Ascending aorta (tissue), 2 donors: ENCODE measurements around the gene BRIX1. TPM values are rescaled to one million over a fixed set of nuclear protein-coding genes. Genes with fewer than 3 reads are reported as not detected.

ENCODE experiments used
- DNase-seq, 2 donors: peaks; one replicate each; pipeline ENCODE4 v3.0.0-alpha.2; 2019; ENCODE audit warnings: low spot score in 2 of 2
- H3K27ac ChIP-seq, 2 donors: fragments of 200-600 bp; sonication (generic); one replicate each; pipeline ENCODE4 v1.5.1; 2016 to 2017; ENCODE audit warnings: mild to moderate bottlenecking in 1 of 2
- H3K27me3 ChIP-seq: fragments of 200-600 bp; sonication (generic); one replicate; pipeline ENCODE4 v1.5.1; 2017
- H3K36me3 ChIP-seq, 2 donors: fragments of 200-600 bp; sonication (generic); one replicate each; pipeline ENCODE4 v1.5.1; 2016
- H3K4me1 ChIP-seq, 2 donors: fragments of 200-600 bp; sonication (generic); one replicate each; pipeline ENCODE4 v1.5.1; 2016 to 2017; ENCODE audit warnings: mild to moderate bottlenecking in 1 of 2
- H3K4me3 ChIP-seq, 2 donors: fragments of 200-600 bp; sonication (generic); one replicate each; pipeline ENCODE4 v1.5.1; 2016 to 2017; ENCODE audit warnings: mild to moderate bottlenecking in 1 of 2
- H3K9me3 ChIP-seq, 2 donors: fragments of 200-600 bp; sonication (generic); one replicate each; pipeline ENCODE4 v1.5.1; 2016
- CTCF ChIP-seq, 3 experiments: fragments of 200-600 bp in 2 of 3; fragments of 450-650 bp in 1 of 3; sonication (generic) in 2 of 3; IDR thresholded peaks; one replicate each; pipeline ENCODE4 v1.5.1; 2016 to 2019; ENCODE audit warnings: antibody characterized with exemption in 3 of 3, mild to moderate bottlenecking in 1 of 3, moderate library complexity in 1 of 3
- intact Hi-C: fragments of 100-400 bp; cut with DNase I; formaldehyde crosslinking; loops from one replicate; pipeline ENCODE4 v1.15.1; 2023
- total RNA-seq: library from RNA; depleted of rRNA; stranded (reverse); fragments of >200 nt; gene quantifications from one replicate; pipeline ENCODE4 v1.1.0, GENCODE V29; 2016

The BRIX1 gene
- total RNA-seq, 1 donor from 2014 or later = 8.5 TPM

- H3K4me1 ChIP-seq = peaks cover 0 to 15% of the 10 kb centered on the region in 2 donors
- H3K36me3 ChIP-seq = peaks cover 17 to 23% of the 10 kb centered on the region in 2 donors
- H3K4me3 ChIP-seq = no peak overlapping the region
- no peak for DNase-seq
- H3K9me3 ChIP-seq = no peaks in the 10 kb centered on the region
- intact Hi-C loops = loop anchor here (2.0 to 5.0 kb wide), 2 partner anchors 1487 to 1949 kb away; partner anchors contain the start of genes NIPBL and TARS1
- H3K27me3 ChIP-seq = no peaks in the 10 kb centered on the region
- TF ChIP-seq CTCF (IDR thresholded peaks at IDR 0.05) = no peak
- no peak overlapping the region for H3K27ac ChIP-seq
Measured at GRCh38 chr5:34928267-34928666, 12.8 kb downstream of the BRIX1 start.

DNA sequence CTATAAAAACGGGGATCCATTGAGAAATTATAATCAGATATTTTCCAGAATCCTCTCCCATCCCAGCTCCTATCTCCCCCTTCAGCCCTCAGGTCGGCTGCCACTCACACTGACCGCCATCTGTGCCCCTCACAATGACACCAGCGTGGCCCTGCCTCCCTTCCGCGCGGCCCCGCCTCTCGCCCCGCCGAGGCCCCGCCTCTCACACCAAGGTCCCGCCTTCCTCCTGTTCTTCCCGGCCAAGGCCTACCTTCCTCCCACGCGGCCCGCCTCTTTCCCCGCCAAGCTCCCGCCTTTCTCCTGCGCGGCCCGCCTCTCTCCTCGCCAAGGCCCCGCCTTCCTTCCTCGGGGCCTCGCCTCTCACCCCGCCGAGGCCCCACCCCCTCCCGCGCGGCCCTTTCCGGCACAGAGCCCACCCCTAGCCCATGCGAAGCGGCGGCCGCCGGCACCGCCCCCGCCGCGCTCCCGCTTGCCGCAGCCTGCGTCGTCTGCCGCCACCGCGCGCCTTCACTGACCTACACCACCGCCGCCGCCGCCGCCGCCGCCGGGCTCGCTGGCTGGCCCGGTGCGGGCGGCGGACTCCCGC, 13.7 kb downstream of the BRIX1 start, which contains the start of gene DNAJC21:
Gene DNAJC21 (plus strand): TSS at position 426 of the 586 bp plus-strand sequence. CDS start 261 bp downstream, outside the sequence.
- no peaks in the 10 kb centered on the region for H3K9me3 ChIP-seq
- intact Hi-C loops = loop anchor here (1.0 to 5.0 kb wide), 3 partner anchors 14 to 1948 kb away; partner anchors contain the start of genes BRIX1, NIPBL, RAD1 and TARS1
- H3K4me3 ChIP-seq = peak within 1 kb of the TSS; percentile 64 to 72
- peak within 1 kb of the TSS; percentile 87 to 98 for H3K27ac ChIP-seq
- no peaks in the 10 kb centered on the region for H3K27me3 ChIP-seq
- DNase-seq = peak; percentile 92 to 99
- peaks cover 0 to 15% of the 10 kb centered on the region in 2 donors for H3K4me1 ChIP-seq
- peaks cover 17 to 20% of the 10 kb centered on the region in 2 donors for H3K36me3 ChIP-seq
- TF ChIP-seq CTCF (IDR thresholded peaks at IDR 0.05) = no peak

DNA sequence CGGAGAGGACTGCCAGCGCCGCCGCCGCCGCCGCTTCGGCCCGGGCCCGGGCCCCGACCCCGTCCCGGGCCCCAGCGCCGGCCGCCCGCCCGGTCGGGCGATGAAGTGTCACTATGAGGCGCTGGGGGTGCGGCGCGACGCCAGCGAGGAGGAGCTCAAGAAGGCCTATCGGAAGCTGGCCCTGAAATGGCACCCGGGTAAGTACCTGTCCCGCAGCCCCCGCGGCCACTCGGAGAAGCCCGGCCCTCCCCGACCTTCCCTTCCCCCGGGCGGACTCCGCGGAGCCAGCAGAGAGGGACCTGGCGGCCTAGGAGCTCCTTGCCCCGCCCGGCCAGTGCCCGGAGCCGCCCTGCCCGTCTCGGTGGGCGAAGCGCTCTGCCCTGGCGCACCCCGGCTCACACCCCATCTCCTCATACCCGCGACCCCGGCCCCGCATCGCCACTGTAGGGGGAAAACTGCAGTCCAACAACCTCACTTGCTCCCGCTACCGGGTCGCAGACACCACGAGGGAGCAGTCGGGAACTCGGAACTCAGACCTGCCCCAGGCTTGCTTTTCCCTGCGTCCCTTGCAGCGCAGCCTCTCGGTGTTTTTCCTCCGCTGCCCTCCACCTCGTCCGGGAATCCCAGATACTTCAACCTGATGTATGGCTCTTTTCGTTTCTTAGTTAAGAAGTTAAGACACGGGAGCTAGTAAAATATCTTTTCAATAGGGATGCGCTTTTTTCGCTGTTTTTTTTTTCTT, 14.4 kb downstream of the BRIX1 start:
- Histone ChIP-seq H3K4me1 (peaks cover 0 to 15% of the 10 kb centered on the region in 2 donors), H3K27ac (peak overlapping the region; percentile 87 to 98), H3K4me3 (peak overlapping the region; percentile 64 to 72), H3K9me3 (no peaks in the 10 kb centered on the region), H3K36me3 (peaks cover 11 to 17% of the 10 kb centered on the region in 2 donors), H3K27me3 (no peaks in the 10 kb centered on the region)
- TF ChIP-seq CTCF (IDR thresholded peaks at IDR 0.05) = peak in 1 of 3 experiments; percentile 5
- peak; percentile 64 to 95 for DNase-seq
- intact Hi-C loops = loop anchor here (1.0 to 5.0 kb wide), 5 partner anchors 15 to 1947 kb away; partner anchors contain the start of genes AMACR, BRIX1, LMBRD2 and NIPBL

- no peak for TF ChIP-seq CTCF (IDR thresholded peaks at IDR 0.05)
- Histone ChIP-seq H3K36me3 (peaks cover 6 to 14% of the 10 kb centered on the region in 2 donors), H3K4me1 (peaks cover 0 to 15% of the 10 kb centered on the region in 2 donors), H3K4me3 (peak overlapping the region; percentile 64 to 72), H3K9me3 (no peaks in the 10 kb centered on the region), H3K27ac (peak overlapping the region; percentile 87 to 98), H3K27me3 (no peaks in the 10 kb centered on the region)
- no peak for DNase-seq
- intact Hi-C loops = loop anchor here (5.0 kb wide), 2 partner anchors 923 to 1222 kb away; partner anchors contain the start of genes AMACR, LMBRD2 and SKP2
Measured at GRCh38 chr5:34930462-34930844, 14.9 kb downstream of the BRIX1 start.

- Histone ChIP-seq H3K9me3 (no peaks in the 10 kb centered on the region), H3K27me3 (no peaks in the 10 kb centered on the region), H3K27ac (peak overlapping the region; percentile 87 to 98), H3K36me3 (peaks cover 5 to 14% of the 10 kb centered on the region in 2 donors), H3K4me1 (peaks cover 0 to 15% of the 10 kb centered on the region in 2 donors), H3K4me3 (peak overlapping the region; percentile 64 to 72)
- intact Hi-C loops = loop anchor here (5.0 kb wide), 2 partner anchors 924 to 1221 kb away; partner anchors contain the start of genes AMACR, LMBRD2 and SKP2
- no peak for DNase-seq
- TF ChIP-seq CTCF (IDR thresholded peaks at IDR 0.05) = no peak
Measured at GRCh38 chr5:34930870-34931269, 15.4 kb downstream of the BRIX1 start.
